GM21526 (cell line): Measurements from ENCODE around the gene SNRPD1.
"Not testable (repeated sequence)": the region's sequence is repeated elsewhere in the genome, so short reads cannot be mapped to it uniquely, and the experiment has no call there.

ENCODE experiments used
- ATAC-seq: cut with Tn5 transposase; IDR thresholded peaks from one replicate; pipeline ENCODE4 v1.9.1; 2021; ENCODE audit warnings: moderate library complexity; ENCODE audit not compliant: unreplicated experiment, low FRiP score

The SNRPD1 gene

DNA sequence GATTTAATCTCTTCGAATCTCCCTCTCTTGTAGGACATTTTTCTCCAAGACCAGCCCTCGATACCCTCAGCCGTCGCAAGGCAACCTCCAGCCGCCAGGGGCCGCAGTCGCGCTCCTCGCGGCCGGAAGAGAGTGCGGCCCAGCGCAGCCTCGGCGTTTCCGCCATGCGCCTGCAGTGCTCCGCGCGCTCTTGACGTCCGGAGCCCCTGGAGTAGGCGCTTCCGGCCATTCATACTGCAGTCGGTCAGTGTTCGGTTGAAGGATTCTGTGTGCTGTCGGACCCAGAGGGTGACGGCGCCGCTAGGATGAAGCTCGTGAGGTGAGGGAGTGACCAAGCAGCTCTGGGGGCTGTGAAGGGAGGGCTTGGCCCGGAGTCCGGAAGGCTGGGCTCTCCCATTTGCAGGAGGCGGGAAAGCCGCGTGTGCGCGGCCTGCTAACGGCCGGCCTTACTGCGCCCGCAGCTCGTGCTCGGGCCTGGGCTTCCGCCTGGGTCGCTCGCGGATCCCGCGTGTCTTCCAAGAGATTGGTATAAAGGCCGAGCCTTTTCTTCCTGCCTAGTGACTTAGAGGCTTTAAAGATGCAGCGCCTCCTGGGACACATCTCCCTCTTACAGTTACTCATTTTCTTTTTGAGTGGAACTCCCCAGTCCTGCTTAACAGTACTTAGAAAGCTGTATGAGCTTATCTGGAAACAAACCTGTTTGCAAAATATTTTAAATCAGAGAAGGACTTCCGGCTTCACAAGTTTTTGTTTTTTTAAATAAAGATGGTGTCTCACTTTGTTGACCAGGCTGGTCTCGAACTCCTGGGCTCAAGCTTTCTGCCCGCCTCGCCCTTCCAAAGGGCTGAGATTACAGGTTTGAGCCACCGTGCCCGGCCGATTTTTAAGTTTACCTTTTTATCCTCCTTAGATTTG is at the start of gene SNRPD1:
Gene SNRPD1 (plus strand): TSS at position 190 of the 915 bp plus-strand sequence. CDS start 116 bp downstream, at position 306.
- peak; percentile 98 for ATAC-seq

DNA sequence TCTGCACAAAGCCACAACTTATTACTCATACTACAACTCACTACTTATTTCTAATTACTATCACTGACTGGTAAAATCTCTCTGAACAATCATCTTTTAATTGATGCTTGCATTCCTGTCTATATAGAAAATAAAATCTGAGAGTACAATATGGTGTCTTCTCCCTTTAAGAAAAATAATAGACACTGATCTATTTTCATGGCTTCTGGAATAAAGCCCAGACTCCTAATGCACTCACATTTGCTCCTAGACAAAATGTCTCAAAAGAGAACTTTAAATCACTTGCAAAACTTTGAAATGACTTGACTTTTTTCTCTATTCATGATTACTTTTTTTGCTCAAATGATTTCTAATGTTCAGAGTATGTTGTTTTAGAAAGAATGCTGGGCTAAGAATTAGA is 40.3 kb upstream of the SNRPD1 start:
- no peak for ATAC-seq

DNA sequence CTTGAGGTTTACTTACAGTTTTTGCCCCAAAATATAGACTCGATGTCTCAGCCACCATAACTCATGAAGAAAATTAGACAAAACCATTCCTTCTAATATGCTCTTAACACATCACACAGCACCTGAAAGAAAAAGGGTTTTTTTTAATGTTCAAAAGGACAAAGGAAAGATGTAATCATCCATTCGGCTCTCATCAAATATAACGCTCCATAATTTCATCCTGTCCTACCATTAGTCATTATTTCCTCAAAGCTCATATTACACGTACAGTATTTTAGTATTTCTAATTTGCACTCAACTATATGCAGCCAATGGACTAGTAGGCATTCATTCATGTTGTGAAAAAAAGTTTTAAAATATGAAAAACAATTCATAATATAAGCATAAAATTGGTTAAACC is 36.5 kb upstream of the SNRPD1 start:
- ATAC-seq, result no peak

DNA sequence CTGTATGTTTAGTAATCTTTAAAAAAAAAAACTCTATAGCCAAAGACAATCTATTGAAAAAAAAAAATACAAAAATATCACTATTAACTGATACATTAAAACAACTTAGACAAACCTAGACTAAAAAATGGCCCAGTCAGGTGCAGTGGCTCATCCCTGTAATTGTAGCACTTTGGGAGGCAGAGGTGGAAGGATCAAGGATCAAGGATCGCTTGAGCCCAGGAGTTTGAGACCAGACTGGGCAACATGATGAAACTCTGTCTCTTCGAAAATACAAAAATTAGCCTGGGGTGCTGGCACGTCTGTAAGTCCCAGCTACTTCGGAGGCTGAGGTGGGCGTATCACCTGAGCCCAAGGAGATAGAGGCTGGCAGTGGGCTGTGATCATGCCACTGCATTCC is 27.7 kb upstream of the SNRPD1 start:
- no peak for ATAC-seq

DNA sequence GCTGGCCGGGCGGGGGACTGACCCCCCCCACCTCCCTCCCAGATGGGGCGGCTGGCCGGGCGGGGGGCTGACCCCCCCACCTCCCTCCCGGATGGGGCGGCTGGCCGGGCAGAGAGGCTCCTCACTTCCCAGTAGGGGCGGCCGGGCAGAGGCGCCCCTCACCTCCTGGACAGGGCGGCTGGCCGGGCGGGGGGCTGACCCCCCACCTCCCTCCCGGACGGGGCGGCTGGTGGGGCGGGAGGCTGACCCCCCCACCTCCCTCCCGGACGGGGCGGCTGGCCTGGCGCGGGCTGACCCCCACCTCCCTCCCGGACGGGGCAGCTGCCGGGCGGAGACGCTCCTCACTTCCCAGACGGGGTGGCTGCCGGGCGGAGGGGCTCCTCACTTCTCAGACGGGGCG is 19.8 kb upstream of the SNRPD1 start:
- not testable (repeated sequence) for ATAC-seq

DNA sequence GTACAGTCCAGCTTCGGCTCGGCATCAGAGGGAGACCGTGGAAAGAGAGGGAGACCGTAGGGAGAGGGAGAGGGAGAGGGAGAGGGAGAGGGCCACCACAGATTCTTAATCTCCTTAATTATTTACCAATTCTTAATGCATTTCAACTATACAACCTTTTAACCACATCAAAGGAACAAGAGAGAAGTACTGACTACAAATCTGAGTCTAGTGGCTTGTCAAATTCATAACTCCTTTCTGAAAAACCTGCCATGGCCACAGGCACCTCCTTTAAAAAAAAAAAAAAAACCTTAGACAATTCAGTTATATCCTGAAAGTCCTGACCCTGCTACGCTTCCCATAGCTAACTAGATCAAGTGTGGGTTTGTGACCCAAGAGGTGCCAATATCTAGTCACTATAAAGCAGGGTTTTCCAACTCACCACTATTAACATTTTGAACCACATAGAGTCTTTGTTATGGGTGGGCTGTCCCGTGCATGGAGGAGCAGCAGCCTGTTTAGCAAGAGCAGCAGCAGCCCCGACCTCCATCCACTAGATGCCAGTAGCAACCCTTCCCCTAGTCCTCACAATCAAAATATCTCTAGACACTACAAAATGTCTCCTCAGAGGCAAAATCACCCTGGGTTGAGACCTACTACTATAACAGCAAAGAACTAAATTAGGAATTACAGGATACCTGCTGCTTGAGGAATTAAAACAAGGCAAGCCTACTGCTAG is 18.4 kb upstream of the SNRPD1 start:
- no peak for ATAC-seq

DNA sequence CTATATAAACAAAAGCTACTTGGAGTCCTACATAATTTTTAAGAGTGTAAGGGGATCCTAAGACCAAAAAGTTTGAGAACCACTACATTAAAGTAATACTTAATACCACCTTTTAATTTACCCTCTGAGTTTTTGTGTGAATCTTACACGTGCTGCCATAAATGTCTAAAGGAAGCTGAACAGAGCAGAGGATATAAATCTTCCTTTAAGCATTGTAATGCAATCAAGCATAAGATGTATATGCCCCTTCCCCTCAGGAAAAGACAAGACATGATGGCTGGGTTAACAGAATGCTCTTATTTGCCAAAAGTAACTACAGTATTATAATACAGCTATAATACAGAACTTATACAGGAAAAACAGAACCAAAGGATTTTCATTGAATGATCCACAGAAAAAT is 14.5 kb upstream of the SNRPD1 start:
- ATAC-seq, result no peak

DNA sequence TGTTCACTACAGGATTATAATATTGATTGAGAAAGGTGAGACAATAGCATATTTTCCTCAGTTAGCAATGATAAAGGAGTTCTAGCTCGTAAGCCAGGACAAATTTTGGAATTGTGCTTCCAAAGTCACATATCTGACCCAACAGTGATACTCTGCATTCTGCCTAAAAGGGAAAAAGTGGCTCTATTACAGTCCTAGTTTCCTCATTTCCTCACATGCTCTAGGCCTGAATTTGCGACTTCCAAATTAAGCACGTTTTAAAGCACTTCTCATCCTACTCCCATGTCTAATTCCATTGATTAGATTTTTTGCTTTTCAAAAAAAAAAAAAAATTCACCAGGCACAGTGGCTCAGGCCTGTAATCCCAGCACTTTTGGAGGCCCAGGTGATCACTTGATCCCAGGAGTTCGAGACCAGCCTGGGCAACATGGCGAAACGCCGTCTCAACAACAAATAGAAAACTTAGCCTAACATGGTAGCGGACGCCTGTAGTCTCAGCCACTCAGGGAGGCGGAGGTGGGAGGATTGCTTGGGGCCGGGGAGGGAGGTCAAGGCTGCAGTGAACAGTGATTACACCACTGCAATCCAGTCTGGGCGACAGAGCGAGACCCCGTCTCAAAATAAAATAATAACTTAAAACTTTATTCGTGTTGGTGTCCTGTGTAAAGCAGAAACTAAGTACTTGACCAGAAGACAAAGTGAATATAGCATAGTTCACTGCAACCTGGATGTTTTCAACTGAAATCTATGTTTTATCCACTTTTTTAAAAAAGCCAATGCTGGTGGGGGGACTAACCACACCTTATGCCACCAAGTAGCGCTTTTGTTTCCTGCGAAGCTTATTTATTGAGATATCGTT is 13.2 kb upstream of the SNRPD1 start:
- no peak for ATAC-seq

DNA sequence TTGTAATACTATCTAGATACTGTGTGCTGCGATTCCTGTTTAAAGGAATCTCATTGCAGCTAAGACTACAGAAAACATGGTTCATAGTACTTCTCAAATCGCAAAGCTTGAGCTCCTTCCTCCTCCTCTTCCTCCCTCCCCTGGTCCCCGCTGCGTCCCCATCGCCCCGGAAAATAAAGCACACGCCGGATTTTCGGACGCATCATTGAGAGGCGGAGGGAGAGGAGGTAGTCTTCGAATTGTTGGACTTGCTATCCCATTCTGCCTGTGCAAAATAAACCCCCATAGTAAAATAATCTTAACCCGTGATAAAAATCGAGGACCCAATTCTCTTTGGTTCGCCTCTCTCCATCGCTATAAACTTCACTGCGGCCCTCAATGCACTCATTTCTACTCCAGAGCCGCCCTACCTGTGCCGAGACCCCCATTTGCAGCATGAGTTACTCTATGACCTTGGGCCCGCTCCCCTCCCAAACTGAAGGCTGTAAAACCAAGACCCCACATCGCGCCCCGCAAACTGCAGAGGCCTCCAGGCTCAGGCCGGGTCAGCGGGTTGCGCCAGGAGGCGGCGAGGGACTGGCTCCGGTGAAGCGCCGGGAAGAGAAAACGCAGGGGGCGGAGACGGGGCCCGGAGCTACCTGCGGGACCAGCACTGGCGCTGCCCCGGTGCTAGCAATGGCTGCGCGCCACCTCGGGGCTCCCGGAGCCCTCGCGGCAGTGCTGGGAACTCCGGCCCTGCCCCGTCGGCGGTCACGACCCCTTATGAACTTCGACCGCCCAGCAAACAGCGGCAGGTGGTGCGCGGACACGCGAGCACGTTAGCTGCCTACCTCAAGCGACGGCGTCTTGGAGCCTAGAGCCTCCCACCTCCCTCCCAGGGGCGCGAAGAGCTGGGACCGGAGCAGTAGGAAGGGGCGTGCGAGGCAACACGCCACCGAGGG is 12.3 kb upstream of the SNRPD1 start:
- ATAC-seq, result peak; percentile 32

DNA sequence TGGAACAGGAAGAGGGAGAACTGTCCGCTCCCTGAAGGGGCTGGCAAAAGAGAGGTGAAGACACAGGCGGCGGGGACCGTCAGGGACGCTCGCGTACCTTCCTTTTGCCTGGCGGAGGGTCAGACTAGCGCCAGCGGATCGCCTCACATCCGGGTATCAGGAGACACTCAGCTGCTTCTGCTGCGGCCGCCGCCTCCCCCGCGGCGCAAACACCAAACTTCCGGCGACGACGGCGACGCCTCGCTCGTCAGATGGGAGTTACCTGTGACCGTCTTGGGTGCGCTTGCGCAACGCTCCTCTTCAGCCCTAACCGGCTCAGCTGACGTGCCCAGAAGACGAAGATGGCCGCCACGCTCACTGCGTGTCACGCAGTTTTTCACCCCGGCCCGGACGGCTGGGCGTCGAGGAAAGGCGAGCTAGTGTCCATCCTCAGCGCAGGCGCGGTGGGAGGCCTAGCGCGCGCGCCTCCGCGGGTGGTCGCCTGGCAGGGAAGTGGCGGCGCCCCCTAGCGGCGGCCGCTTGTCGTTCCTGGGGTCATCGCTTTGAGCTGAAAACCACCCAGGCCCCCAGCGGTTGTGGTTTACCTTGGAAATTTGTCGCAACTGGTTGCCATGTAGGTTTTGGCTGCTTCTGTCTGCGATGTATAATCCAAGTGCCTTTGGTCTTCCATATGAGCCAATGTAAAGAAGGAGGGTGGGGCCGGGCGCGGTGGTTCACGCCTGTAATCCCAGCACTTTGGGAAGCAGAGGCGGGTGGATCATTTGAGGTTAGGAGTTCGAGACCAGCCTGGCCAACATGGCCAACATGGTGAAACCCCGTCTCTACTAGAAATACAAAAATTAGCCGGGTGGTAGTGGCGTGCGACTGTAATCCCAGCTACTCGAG is 11.3 kb upstream of the SNRPD1 start, which contains the start of gene ESCO1:
Gene ESCO1 (minus strand): TSS at position 179 of the 885 bp plus-strand sequence. CDS start 25,861 bp downstream, outside the sequence.
- peak; percentile 77 for ATAC-seq

DNA sequence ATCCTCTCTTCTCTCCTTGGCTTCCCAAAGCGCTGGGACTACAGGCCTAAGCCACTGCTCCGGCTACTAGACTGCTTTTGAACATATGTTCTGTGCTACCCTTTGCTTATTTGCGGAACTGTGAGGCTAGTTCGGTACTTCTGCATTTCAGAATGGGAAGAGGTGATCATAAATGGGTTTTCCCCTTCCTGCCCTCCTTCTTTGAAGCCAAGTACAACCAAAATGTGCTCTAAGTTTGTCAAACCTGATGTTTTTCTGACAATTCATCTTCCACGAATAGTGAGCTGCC is 9.9 kb upstream of the SNRPD1 start:
- ATAC-seq, result no peak

DNA sequence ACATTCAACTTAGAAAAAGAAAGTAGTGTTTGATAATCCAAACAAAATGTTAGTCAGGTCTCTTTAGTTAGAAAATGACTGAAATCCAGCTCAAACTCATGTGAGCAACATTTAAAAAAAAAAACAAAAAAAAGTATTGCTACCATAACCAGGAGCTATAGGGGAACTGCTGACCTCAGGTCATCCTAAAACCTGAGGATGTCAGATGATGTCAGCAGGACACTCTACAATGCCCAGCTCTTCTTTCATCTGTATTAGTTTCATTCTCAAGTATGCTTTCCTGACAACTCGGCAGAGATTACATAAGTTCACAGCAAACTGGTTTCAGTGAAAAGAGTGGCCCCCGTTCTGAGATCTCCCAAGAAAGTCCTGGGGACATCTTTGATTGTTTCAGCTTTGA is 7.4 kb upstream of the SNRPD1 start:
- no peak for ATAC-seq

DNA sequence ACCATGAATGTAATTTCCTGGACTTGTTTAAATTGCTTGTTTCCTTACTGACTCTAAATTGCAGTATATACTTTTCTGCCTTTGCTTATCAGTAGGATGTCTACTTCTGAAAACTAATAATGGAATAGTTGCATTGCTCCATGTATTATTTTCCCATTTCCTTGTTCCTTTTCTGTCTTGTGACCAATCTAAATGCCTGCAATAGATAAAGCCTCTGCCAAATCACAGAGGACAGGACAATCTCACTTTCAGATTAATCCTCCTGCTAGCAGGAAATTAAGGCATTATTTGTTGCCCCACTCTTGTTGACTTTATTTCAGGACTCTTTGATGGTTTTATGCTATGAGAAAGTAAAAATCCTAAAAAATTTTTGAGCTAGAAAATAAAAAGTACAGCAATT is 6.9 kb upstream of the SNRPD1 start:
- ATAC-seq, result no peak

DNA sequence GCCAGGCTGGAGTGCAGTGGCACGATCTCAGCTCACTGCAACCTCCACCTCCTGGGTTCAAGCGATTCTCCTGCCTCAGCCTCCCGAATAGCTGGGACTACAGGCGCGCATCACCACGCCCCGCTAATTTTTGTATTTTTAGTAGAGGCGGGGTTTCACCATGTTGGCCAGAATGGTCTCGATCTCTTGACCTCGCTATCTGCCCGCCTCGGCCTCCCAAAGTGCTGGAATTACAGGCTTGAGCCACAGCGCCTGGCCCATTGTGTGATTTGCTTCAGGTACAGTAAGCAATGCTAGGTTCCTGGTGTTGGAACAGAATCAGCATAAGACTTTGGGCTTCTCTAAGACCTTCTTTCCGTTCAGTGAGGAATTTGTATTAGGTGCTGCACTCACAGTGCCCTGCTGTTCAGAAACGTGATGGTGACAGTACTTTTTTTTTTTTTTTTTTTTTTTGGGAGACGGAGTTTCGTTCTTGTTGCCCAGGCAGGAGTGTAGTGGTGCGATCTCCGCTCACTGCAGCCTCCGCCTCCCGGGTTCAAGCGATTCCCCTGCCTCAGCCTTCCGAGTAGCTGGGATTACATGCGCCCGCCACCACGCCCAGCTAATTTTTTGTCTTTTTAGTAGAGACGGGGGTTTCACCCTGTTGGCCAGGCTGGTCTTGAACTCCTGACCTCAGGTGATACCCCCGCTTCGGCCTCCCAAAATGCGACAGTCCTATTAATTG is 551 bp upstream of the SNRPD1 start:
- ATAC-seq, result not testable (repeated sequence)

DNA sequence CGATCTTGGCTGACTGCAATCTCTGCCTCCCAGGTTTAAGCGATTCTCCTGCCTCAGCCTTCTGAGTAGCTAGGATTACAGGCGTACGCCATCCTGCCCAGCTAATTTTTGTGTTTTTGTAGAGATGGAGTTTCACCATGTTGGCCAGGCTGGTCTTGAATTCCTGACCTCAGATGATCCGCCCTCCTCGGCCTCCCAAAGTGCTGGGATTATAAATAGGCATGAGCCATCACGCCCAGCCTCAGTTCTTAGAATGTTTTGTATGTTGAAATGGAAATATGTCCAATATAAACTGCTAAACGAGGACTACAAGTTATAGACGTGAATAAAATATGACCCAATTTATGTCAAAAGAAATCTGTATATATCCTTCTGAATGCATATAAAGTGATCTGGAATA is 9.5 kb downstream of the SNRPD1 start:
- not testable (repeated sequence) for ATAC-seq

DNA sequence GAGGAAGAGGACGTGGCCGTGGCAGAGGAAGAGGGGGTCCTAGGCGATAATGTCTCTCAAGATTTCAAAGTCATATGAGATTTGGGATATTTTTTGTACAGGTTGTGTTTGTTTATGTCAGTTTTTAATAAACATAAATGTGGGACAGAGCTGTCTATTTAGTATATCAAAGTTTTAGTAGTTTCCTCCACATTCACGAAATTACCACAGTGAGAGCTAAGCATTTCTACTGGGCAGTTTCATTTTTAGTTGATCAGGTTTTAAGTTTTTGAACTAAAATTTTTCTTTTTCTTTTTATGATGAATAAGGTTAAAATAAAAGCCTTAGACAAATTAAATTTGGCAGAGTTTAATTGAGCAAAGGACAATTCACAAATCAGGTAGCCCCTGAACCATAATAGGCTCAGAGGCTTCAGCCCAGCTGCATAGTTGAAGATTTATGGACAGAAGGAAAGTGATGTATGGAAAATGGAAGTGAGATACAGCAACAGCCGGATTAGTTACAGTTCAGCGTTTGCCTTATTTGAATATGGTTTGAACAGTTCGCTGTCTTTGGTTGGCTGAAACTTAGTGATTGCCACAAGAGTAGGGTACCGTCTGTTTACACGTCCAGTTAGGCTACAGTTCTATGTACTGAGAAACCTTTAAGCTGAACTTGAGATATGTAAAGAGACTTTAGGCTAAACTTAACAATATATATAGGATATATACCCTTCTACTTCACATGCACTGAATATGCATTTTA is 17.1 kb downstream of the SNRPD1 start:
- ATAC-seq, result peak; percentile 86

DNA sequence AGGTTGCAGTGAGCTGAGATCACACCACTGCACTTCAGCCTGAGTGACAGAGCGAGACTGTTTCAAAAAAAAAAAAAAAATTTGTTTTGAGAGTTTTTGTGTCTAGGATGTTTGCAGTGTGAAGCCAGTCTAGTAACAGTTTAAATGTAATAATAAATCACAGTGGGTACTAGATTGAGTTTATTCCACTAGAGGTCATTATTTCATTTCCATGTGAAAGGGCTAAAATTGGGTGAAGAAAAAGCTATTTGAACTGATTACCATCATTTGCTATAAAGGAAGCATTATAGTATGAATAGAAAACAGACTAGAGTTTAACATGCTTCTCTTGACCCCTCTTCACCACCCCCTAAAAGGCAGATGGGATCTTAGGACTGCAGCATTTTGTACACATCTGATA is 20.3 kb downstream of the SNRPD1 start:
- no peak for ATAC-seq
